Adrenal gland (tissue), 12 donors: ENCODE measurements around the gene CACNA1G. TPM values are rescaled to one million over a fixed set of nuclear protein-coding genes. Genes with fewer than 3 reads are reported as not detected.

Experiments used
- DNase-seq, 7 donors: peaks; one replicate each; pipeline ENCODE4 v3.0.0-alpha.2; 2019 to 2020
- H3K27ac ChIP-seq, 5 donors: fragments of 200-600 bp; sonication (generic) in 4 of 5; 1 replicate in 3 of 5; 2 replicates in 2 of 5; pipeline versions ENCODE4 v1.5.1 to v1.8.0; 2016 to 2020; ENCODE audit warnings: mild to moderate bottlenecking in 1 of 5
- H3K27me3 ChIP-seq: fragments of 200-600 bp; 2 replicates; pipeline ENCODE4 v1.8.0; 2021
- H3K36me3 ChIP-seq, 2 donors: fragments of 200-600 bp; replicated peaks in 1 of 2; 1 replicate in 1 of 2; 2 replicates in 1 of 2; pipeline versions ENCODE4 v1.5.1 to v1.8.0; 2018 to 2022
- H3K4me1 ChIP-seq, 2 donors: fragments of 200-600 bp; replicated peaks in 1 of 2; 1 replicate in 1 of 2; 2 replicates in 1 of 2; pipeline versions ENCODE4 v1.5.1 to v1.8.0; 2018 to 2021
- H3K4me3 ChIP-seq, 4 donors: fragments of 200-600 bp; sonication (generic) in 3 of 4; one replicate each; pipeline ENCODE4 v1.5.1; 2016 to 2018
- H3K9me3 ChIP-seq, 3 donors: fragments of 200-600 bp; sonication (generic) in 1 of 3; replicated peaks in 1 of 3; 1 replicate in 2 of 3; 2 replicates in 1 of 3; pipeline versions ENCODE4 v1.5.1 to v1.8.0; 2016 to 2021
- CTCF ChIP-seq, 6 experiments: fragments of 450-650 bp in 4 of 6; fragments of 200-600 bp in 2 of 6; sonication (generic) in 1 of 6; IDR thresholded peaks; 1 replicate in 5 of 6; 2 replicates in 1 of 6; pipeline versions ENCODE4 v1.5.1 to v1.8.0; 2016 to 2021; ENCODE audit warnings: antibody characterized with exemption in 6 of 6, mild to moderate bottlenecking in 2 of 6, moderate library complexity in 1 of 6
- POLR2A ChIP-seq, 2 donors: fragments of 450-650 bp; IDR thresholded peaks; one replicate each; pipeline ENCODE4 v1.6.1; 2017; ENCODE audit warnings: antibody characterized with exemption in 2 of 2, mild to moderate bottlenecking in 2 of 2, moderate library complexity in 1 of 2
- WGBS, 4 donors: extraction: QIAGEN DNeasy Blood & Tissue Kit in 2 of 4; methylation state at CpG; one replicate each; pipeline versions ENCODE4 v1.1.5 to v1.1.7; 2013 to 2017; 5-methylcytosine and 5-hydroxymethylcytosine counted together
- intact Hi-C, 2 donors: fragments of 100-400 bp; cut with DNase I; formaldehyde crosslinking; loops; one replicate each; pipeline versions ENCODE4 v1.14.1 to v1.15.0; 2022 to 2023
- polyA plus RNA-seq, 3 donors: library from polyadenylated mRNA; stranded (reverse); fragments of 200-250 nt in 2 of 3; fragments of 350-450 nt in 1 of 3; fragmentation: Illumina TruSeq in 1 of 3; extraction: RNeasy Lipid Tissue Mini Kit (QIAGEN cat#74804) in 1 of 3; gene quantifications; one replicate each; pipeline ENCODE4 v1.2.3, GENCODE V29; 2013 to 2014
- total RNA-seq, 9 donors: library from RNA; depleted of rRNA in 4 of 9; stranded (reverse); fragments of >200 nt in 4 of 9; fragments of 120-200 nt in 1 of 9; fragmentation: NEBNext Ultra II Directional in 1 of 9; extraction: Animal tissue kit (Norgen Biotek cat#: 25700) in 1 of 9; gene quantifications; one replicate each; pipeline versions ENCODE4 v1.1.0 to v1.2.4, GENCODE V29; 2013 to 2023
- donor health status: healthy with polysubstance abuse.
- donor health status: Bipolar disorder and iron deficiency.
- donor health status: DM: yes; HTN: yes; CAD: no.
- donor health status: DM: no; HTN: no; CAD: no.
- donor health status: DM: no; HTN: no; CAD: no.
- donor health status: DM: yes; HTN: yes; CAD: no.

CACNA1G gene
- total and polyA plus RNA-seq, 12 donors: 0.05 to 2.6 (median 0.14) TPM; not detected in 1

GRCh38 chr17:50605429-50605828 is 44.9 kb downstream of the CACNA1G start:
- H3K27ac ChIP-seq: no peak overlapping the region
- 69 to 82% (median 72%) methylated on average over 9 to 10 of the region's 10 CpGs for WGBS, 4 donors
- TF ChIP-seq POLR2A (IDR thresholded peaks at IDR 0.05) (no peak), CTCF (IDR thresholded peaks at IDR 0.05) (no peak)
- H3K36me3 ChIP-seq: no peaks in the 10 kb centered on the region
- H3K4me1 ChIP-seq: peaks cover 0 to 8% of the 10 kb centered on the region in 2 donors
- no peaks in the 10 kb centered on the region for H3K9me3 ChIP-seq
- H3K4me3 ChIP-seq: no peak overlapping the region
- no peaks in the 10 kb centered on the region for H3K27me3 ChIP-seq
- intact Hi-C loops: loop anchor here in 1 of 2 donors (5.0 kb wide), 1 partner anchor 43 kb away; the partner anchor contains the start of gene CACNA1G
- no peak for DNase-seq

GRCh38 chr17:50607522-50608175 is 47.1 kb downstream of the CACNA1G start:
- Histone ChIP-seq H3K9me3 (no peaks in the 10 kb centered on the region), H3K27me3 (no peaks in the 10 kb centered on the region), H3K36me3 (no peaks in the 10 kb centered on the region), H3K4me1 (peaks cover 0 to 8% of the 10 kb centered on the region in 2 donors), H3K4me3 (no peak overlapping the region), H3K27ac (no peak overlapping the region)
- no peak for DNase-seq
- no peak for TF ChIP-seq CTCF (IDR thresholded peaks at IDR 0.05)
- 80 to 88% (median 85%) methylated on average over 16 to 19 of the region's 19 CpGs for WGBS, 4 donors
- intact Hi-C loops: loop anchor here in 1 of 2 donors (5.0 kb wide), 1 partner anchor 45 kb away; the partner anchor contains the start of gene CACNA1G

- H3K4me1 ChIP-seq: peaks cover 0 to 8% of the 10 kb centered on the region in 2 donors
- H3K27ac ChIP-seq: no peak overlapping the region
- H3K36me3 ChIP-seq: no peaks in the 10 kb centered on the region
- H3K4me3 ChIP-seq: no peak overlapping the region
- TF ChIP-seq POLR2A (IDR thresholded peaks at IDR 0.05) (no peak), CTCF (IDR thresholded peaks at IDR 0.05) (no peak)
- intact Hi-C loops: loop anchor here in 1 of 2 donors (5.0 kb wide), 1 partner anchor 47 kb away; the partner anchor contains the start of gene CACNA1G
- H3K27me3 ChIP-seq: no peaks in the 10 kb centered on the region
- 80 to 87% (median 85%) methylated on average over 20 to 22 of the region's 22 CpGs for WGBS, 4 donors
- H3K9me3 ChIP-seq: no peaks in the 10 kb centered on the region
- DNase-seq: no peak
Observed at GRCh38 chr17:50608700-50609379, 48.3 kb downstream of the CACNA1G start.

GRCh38 chr17:50609380-50610074 is 49.0 kb downstream of the CACNA1G start:
- no peaks in the 10 kb centered on the region for H3K36me3 ChIP-seq
- no peak overlapping the region for H3K27ac ChIP-seq
- H3K4me3 ChIP-seq: no peak overlapping the region
- H3K9me3 ChIP-seq: no peaks in the 10 kb centered on the region
- H3K4me1 ChIP-seq: peaks cover 0 to 5% of the 10 kb centered on the region in 2 donors
- intact Hi-C loops: loop anchor here in 1 of 2 donors (5.0 kb wide), 1 partner anchor 47 kb away; the partner anchor contains the start of gene CACNA1G
- DNase-seq: no peak
- H3K27me3 ChIP-seq: no peaks in the 10 kb centered on the region
- TF ChIP-seq POLR2A (IDR thresholded peaks at IDR 0.05) (no peak), CTCF (IDR thresholded peaks at IDR 0.05) (no peak)
- 88 to 92% (median 91%) methylated on average over 7 to 24 of the region's 24 CpGs for WGBS, 4 donors
